Activated T-cell treated with anti-CD3 and anti-CD28 coated beads for 4 hours (primary cell): ENCODE data around the gene SLC35D1.
"Not testable (repeated sequence)": the region's sequence is repeated elsewhere in the genome, so short reads cannot be mapped to it uniquely, and the experiment has no call there.

ENCODE experiments used
- DNase-seq: peaks from one replicate; pipeline ENCODE4 v3.0.0-alpha.2; 2020

Gene SLC35D1

GRCh38 chr1:66982561-66983260 is 71.2 kb downstream of the SLC35D1 start:
- no peak for DNase-seq

- DNase-seq, result peak; percentile 48
Observed at GRCh38 chr1:66981679-66982078, 72.3 kb downstream of the SLC35D1 start.

- no peak for DNase-seq
Observed at GRCh38 chr1:66980745-66981367, 73.1 kb downstream of the SLC35D1 start.

GRCh38 chr1:66979621-66980020 is 74.3 kb downstream of the SLC35D1 start:
- not testable (repeated sequence) for DNase-seq

- DNase-seq, result no peak
Observed at GRCh38 chr1:66978201-66978600, 75.7 kb downstream of the SLC35D1 start.

- DNase-seq, result no peak
Observed at GRCh38 chr1:66968574-66968973, 85.4 kb downstream of the SLC35D1 start.

- not testable (repeated sequence) for DNase-seq
Observed at GRCh38 chr1:66966188-66966873, 87.6 kb downstream of the SLC35D1 start.

GRCh38 chr1:66957938-66958337 is 96.0 kb downstream of the SLC35D1 start:
- DNase-seq, result no peak

- no peak for DNase-seq
Observed at GRCh38 chr1:66954208-66954607, 99.7 kb downstream of the SLC35D1 start.

GRCh38 chr1:66951513-66951912 is 102.4 kb downstream of the SLC35D1 start:
- DNase-seq, result no peak
